Activated CD4-positive, alpha-beta T cell treated with anti-CD3 and anti-CD28 coated beads for 36 hours (primary cell): ENCODE data around the gene PLCB2. TPM values are rescaled to one million over a fixed set of nuclear protein-coding genes. Genes with fewer than 3 reads are reported as not detected.

Source experiments
- ATAC-seq: fragments of 200-7000 bp; cut with Tn5 transposase; one replicate; pipeline ENCODE4 v1.10.0; 2021; ENCODE audit warnings: mild to moderate bottlenecking, moderate library complexity
- CTCF ChIA-PET: fragments of 350-600 bp; sonication (Branson Sonifier 250); formaldehyde crosslinking; loops from one replicate; lab custom pipeline; 2021; ENCODE audit warnings: antibody characterized with exemption; lab: Charles Lee
- POLR2A ChIA-PET: fragments of 350-600 bp; sonication (Branson Sonifier 250); formaldehyde crosslinking; loops from one replicate; lab custom pipeline; 2021; ENCODE audit warnings: antibody characterized with exemption, inconsistent platforms; lab: Charles Lee
- DNase-seq: peaks from one replicate; pipeline ENCODE4 v3.0.0-alpha.2; 2020
- H3K27ac Mint-ChIP-seq: one replicate; pipeline ENCODE4 v1.8.0; 2021; ENCODE audit warnings: mixed read lengths
- H3K27me3 Mint-ChIP-seq: one replicate; pipeline ENCODE4 v1.8.0; 2021; ENCODE audit warnings: mixed read lengths
- H3K36me3 Mint-ChIP-seq: one replicate; pipeline ENCODE4 v1.8.0; 2021; ENCODE audit warnings: low read depth, mixed read lengths
- H3K4me1 Mint-ChIP-seq: one replicate; pipeline ENCODE4 v1.8.0; 2021; ENCODE audit warnings: mixed read lengths
- H3K4me3 Mint-ChIP-seq: one replicate; pipeline ENCODE4 v1.8.0; 2021; ENCODE audit warnings: mild to moderate bottlenecking, moderate library complexity, mixed read lengths
- H3K9me3 Mint-ChIP-seq: one replicate; pipeline ENCODE4 v1.8.0; 2021; ENCODE audit warnings: low read depth, mixed read lengths
- intact Hi-C, 2 experiments: fragments of 100-400 bp; cut with DNase I in 1 of 2; cut with micrococcal nuclease in 1 of 2; formaldehyde crosslinking; loops; one replicate each; pipeline versions ENCODE4 v1.14.2 to v1.15.1; 2022 to 2024; cut with DNase I, micrococcal nuclease
- total RNA-seq, 2 experiments: library from RNA; stranded (reverse); gene quantifications; one replicate each; pipeline ENCODE4 v1.2.3, GENCODE V29; 2021

Gene PLCB2
- total RNA-seq, 2 experiments from 2014 or later = 67.9 to 86.8 TPM

DNA sequence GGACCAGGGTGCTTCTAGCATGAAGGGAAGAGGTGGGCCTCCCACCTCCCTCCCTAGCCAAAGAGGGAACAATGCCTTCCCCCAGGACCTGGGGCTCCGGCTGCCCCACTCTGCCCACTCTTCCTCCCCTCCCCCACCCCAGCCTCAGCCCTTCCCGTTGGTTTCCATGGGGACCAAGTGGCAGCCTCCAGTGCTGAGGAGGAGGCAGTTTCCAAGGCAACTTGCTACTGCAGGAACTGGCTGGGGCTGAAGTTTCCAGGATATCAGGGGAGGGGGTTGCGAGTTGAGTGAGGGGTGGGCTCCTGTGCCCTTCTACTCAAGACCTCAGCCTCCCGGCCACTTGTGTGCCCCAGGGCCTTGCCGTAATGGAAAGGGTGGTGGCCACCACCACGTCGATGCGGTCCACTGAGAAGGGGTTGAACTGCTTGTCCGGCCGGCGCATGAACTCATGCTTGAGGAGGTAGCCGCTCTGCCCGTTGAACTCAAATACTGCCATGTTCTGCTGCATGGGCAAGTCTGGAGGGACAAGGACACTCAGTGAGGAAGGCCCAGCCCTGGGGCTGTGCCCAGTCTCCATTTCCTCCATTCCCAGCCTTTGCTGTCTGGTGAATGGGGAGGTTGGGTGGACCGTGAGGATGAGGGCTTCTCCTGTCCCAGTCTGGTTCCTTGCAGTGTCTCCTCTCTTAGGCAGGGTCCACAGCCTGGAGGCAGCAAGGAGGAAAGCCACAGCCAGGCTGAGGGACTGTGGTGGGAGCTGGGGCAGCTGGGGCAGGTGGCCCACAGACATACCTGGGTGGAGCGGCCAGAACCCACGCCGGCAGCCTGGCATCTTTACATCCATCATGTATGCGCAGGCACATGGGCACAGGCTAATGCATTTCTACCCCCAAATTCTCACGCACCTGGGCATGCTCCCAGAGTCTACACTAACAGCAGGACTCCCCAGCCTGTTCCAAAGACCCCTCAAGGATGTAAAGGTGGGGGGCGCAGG is 13.5 kb downstream of the PLCB2 start:
- Mint-ChIP-seq H3K27me3 (no peaks in the 10 kb centered on the region), H3K9me3 (no peaks in the 10 kb centered on the region), H3K4me1 (no peaks in the 10 kb centered on the region), H3K36me3 (peaks cover 9% of the 10 kb centered on the region), H3K27ac (no peak overlapping the region), H3K4me3 (no peak overlapping the region)
- intact Hi-C loops = no loop called here
- ChIA-PET CTCF (interaction anchor here (0.5 to 1.7 kb wide), 6 partner anchors 13 to 247 kb away, joined by 3 to 8 read pairs (median 5); partner anchors contain the start of gene PLCB2), POLR2A (no interaction called here)
- no peak for ATAC-seq
- no peak for DNase-seq

DNA sequence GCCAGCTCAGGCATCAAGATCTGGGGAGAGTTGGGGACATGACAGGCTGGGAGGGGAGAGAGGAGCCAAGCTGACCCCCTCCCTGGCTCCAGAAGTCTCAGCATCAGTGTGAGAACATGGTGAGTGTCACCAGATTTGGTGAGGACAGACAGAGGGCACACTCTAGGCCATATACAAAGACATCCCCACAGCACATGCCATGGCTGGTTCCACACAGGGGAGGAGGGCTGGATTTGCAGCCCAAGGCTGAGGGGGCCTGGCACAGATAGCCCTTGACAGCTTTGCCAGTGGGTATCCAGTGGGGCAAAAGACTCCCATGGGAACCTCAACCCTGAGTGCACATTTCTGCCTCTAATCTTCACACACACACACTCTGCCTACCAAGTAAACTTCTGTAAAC is 14.7 kb downstream of the PLCB2 start:
- Mint-ChIP-seq H3K9me3 (no peaks in the 10 kb centered on the region), H3K27me3 (no peaks in the 10 kb centered on the region), H3K36me3 (peaks cover 5% of the 10 kb centered on the region), H3K27ac (no peak overlapping the region), H3K4me3 (no peak overlapping the region), H3K4me1 (no peaks in the 10 kb centered on the region)
- ChIA-PET POLR2A (no interaction called here), CTCF (interaction anchor here (0.5 to 1.7 kb wide), 8 partner anchors 8 to 494 kb away, joined by 3 to 6 read pairs (median 3); no protein-coding TSS in a partner anchor)
- intact Hi-C loops = no loop called here
- ATAC-seq = no peak
- no peak for DNase-seq

DNA sequence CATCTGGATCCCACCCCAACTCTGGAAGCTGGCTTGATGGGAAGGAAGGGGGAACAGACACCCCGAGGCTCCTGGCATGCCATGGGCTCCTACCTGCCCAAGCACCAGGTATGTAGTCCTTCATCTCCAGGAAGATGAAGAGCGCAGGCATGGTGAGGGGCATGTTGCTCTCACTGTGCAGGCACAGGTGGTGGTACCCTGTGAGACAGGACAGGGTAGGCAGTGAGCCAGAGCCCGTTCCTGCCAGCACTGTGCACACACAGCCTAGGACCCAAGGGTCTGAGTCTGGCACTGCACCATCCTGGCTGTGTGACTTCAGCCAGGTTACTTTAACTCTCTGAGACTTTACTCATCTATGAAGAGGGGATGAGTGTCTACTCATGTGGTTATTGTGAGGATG is 15.5 kb downstream of the PLCB2 start:
- H3K27ac Mint-ChIP-seq = no peak overlapping the region

DNA sequence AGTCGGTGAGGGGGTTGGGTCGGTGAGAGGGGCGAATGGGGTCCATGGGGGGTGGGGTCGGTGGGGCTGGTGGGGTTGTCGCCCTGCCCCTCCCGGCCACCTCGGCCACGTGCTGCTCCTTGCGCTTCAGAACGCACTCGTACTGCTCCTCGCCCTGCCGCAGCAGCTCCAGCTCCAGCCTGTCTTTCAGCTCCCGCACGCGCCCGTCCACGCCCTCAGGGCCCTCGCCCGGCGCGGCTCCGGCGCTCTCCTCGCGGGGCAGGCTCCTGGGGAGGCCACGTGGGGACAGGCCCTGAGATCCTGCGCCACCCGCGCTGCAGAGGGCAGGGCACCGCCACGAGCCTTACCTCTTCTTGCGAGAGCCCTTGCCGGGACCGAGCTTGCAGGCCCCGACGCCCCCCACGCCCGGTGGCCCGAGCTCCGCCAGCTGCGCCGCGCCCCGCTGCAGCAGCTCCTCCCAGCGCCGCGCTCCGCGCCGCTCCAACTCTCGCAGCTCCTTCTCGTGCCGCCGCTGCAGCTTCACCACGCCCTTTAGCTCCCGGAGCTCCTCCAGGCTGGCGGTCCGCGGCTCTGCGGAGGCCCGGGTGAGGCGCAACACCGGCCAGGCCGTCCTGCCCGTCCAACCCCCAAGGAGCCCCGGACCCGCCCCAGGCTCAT is 16.7 kb downstream of the PLCB2 start:
- H3K9me3 Mint-ChIP-seq = no peaks in the 10 kb centered on the region
- ChIA-PET POLR2A (no interaction called here), CTCF (interaction anchor here (0.6 to 2.6 kb wide), 6 partner anchors 11 to 256 kb away, joined by 3 to 9 read pairs (median 4); no protein-coding TSS in a partner anchor)
- H3K27ac Mint-ChIP-seq = no peak overlapping the region
- no peak overlapping the region for H3K4me3 Mint-ChIP-seq
- DNase-seq (no peak), ATAC-seq (no peak)
- H3K27me3 Mint-ChIP-seq = no peaks in the 10 kb centered on the region
- peaks cover 3% of the 10 kb centered on the region for H3K36me3 Mint-ChIP-seq
- no peaks in the 10 kb centered on the region for H3K4me1 Mint-ChIP-seq
- intact Hi-C loops = no loop called here

More for the DNA sequence above, 15.5 kb downstream of the PLCB2 start:
- Mint-ChIP-seq H3K36me3 (peaks cover 5% of the 10 kb centered on the region), H3K9me3 (no peaks in the 10 kb centered on the region), H3K4me1 (no peaks in the 10 kb centered on the region), H3K27me3 (no peaks in the 10 kb centered on the region), H3K4me3 (no peak overlapping the region)
- DNase-seq (no peak), ATAC-seq (no peak)
- intact Hi-C loops = no loop called here
- CTCF ChIA-PET = interaction anchor here (0.9 to 2.6 kb wide), 4 partner anchors 13 to 17 kb away, joined by 3 to 9 read pairs (median 6); no protein-coding TSS in a partner anchor
- POLR2A ChIA-PET = no interaction called here

DNA sequence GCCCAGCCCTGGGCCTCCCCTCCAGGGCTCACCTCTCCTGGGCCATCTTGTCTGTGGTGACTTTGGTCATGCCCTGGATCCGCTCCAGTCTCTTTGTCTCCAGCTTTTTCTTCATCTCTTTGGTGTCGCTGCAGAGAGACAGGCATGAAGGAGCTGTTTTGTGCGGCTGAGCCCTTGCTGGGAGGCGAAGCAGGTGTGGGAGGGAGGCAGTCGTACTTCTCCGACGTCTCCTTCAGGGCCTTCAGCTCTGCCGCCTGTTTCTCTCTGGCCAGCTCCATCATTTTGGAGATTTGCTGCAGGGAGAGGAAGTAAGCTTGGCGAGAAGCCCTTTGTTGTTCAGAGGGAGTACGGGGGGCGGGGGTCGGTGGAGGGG is 17.2 kb downstream of the PLCB2 start:
- no peaks in the 10 kb centered on the region for H3K27me3 Mint-ChIP-seq
- DNase-seq (no peak), ATAC-seq (no peak)
- no peaks in the 10 kb centered on the region for H3K9me3 Mint-ChIP-seq
- H3K36me3 Mint-ChIP-seq = peaks cover 3% of the 10 kb centered on the region
- no peak overlapping the region for H3K27ac Mint-ChIP-seq
- peaks cover 3% of the 10 kb centered on the region for H3K4me1 Mint-ChIP-seq
- H3K4me3 Mint-ChIP-seq = no peak overlapping the region
- intact Hi-C loops = no loop called here
- ChIA-PET CTCF (interaction anchor here (0.8 to 2.6 kb wide), 4 partner anchors 10 to 239 kb away, joined by 3 to 9 read pairs (median 6); no protein-coding TSS in a partner anchor), POLR2A (no interaction called here)

DNA sequence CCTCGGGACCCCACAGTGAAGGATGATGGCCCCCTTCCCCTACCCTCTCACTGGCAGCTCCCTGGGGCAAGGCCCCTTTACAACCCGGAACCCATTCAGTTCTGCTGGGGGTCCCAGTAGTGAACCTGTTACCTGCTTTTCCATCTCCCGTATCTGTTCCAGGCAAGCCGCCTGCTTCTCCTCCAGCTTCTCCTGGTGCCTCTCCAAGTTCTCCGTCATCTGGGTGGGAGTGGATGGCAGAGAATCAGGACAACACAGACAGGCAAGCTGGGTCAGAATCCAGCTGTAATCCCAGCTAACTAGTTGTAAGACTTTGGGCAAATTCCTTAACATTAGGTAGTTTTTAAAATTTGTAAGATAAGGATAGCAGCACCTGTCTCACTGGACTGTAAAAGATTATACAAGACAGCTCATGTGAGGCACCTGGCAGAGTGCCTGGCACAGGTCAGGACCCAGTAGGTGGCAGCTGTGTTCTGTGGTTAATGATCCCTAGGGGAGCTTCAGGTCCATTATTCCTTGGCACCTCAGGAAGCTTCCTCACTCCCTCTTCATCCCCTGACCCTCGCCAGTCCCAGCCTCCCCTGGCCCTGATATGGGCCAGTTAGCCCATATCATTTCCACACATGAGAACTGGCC is 18.5 kb downstream of the PLCB2 start:
- Mint-ChIP-seq H3K36me3 (peaks cover 2% of the 10 kb centered on the region), H3K4me1 (peaks cover 4% of the 10 kb centered on the region), H3K9me3 (no peaks in the 10 kb centered on the region), H3K27ac (no peak overlapping the region), H3K27me3 (no peaks in the 10 kb centered on the region), H3K4me3 (no peak overlapping the region)
- intact Hi-C loops = no loop called here
- ChIA-PET CTCF (interaction anchor here (0.6 to 2.6 kb wide), 10 partner anchors 9 to 173 kb away, joined by 3 to 14 read pairs (median 6); partner anchors contain the start of gene PLCB2), POLR2A (interaction anchor here (1.4 kb wide), 1 partner anchor 18 kb away, joined by 5 read pairs; the partner anchor contains the start of gene PLCB2)
- ATAC-seq (no peak), DNase-seq (no peak)

DNA sequence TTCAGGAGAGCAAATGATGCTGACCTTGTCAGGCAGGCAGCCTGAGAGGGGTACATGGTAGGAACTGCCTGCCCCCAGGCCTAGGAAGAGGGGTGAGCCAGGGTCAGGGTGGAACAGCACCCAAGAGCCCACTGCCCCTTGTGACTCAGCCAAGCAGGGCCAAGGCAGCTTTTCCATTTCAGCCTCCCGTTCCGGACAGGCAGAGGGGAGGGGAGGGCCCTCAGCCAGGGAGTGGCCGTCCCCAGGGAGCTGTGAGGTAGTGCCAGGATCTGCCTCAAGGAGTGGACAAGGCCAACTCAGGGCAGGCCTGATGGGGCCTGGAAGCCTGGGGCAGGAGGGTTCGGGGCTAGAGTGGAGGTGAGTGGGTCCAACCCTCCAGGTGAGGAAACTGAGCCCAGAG is 19.8 kb downstream of the PLCB2 start:
- Mint-ChIP-seq H3K27me3 (peaks cover 7% of the 10 kb centered on the region), H3K9me3 (no peaks in the 10 kb centered on the region), H3K27ac (no peak overlapping the region), H3K36me3 (no peaks in the 10 kb centered on the region), H3K4me1 (peaks cover 4% of the 10 kb centered on the region), H3K4me3 (no peak overlapping the region)
- ATAC-seq (no peak), DNase-seq (no peak)
- ChIA-PET POLR2A (no interaction called here), CTCF (interaction anchor here (0.8 to 5.7 kb wide), 6 partner anchors 9 to 49 kb away, joined by 3 to 30 read pairs (median 8); partner anchors contain the start of gene PLCB2)
- intact Hi-C loops = no loop called here

DNA sequence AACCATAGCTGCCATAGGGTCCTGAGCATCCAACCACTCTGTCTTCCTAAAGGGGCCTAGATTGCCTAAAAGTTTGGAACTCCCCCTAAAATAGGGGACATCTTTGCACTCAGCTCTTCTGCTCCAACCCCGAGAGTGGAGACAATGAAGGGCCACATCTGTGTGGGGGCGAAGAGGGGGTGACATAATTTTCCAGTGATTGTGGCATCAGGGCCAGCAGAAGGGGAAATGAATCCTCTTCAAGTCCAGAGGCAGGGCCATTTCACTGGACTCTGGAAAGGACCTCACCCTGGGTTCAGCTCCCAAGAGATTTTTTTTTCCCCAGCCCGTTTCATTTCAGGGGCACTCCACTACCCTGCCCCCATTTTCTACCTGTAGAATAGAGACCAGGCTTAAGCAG is 20.2 kb downstream of the PLCB2 start:
- Mint-ChIP-seq H3K9me3 (no peaks in the 10 kb centered on the region), H3K36me3 (no peaks in the 10 kb centered on the region), H3K27ac (no peak overlapping the region), H3K4me3 (no peak overlapping the region), H3K27me3 (peaks cover 7% of the 10 kb centered on the region), H3K4me1 (peaks cover 4% of the 10 kb centered on the region)
- intact Hi-C loops = no loop called here
- CTCF ChIA-PET = interaction anchor here (0.8 to 5.7 kb wide), 4 partner anchors 8 to 21 kb away, joined by 3 to 30 read pairs (median 10); partner anchors contain the start of gene PLCB2
- DNase-seq (no peak), ATAC-seq (no peak)
- POLR2A ChIA-PET = interaction anchor here (0.6 kb wide), 1 partner anchor 21 kb away, joined by 5 read pairs; no protein-coding TSS in a partner anchor

DNA sequence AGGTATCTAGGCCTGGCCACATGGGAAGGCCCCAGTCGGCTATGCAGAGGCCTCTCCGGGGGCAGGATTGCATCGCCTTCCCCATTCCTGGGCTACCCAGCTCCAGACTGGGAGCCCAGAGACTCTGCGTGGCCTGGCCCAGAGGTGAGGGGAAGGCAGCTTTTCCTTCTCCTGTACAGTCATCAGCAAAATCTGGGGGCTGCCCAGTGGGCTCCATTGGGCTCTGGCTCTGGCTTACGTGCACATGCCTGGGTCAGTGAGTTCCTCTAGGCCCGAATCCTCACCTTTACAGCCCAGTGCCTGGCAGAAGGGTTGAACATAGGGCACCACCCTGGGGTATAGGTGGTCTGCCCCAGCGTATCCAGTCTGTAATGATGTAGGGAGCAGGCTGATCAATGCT is 20.9 kb downstream of the PLCB2 start:
- H3K27ac Mint-ChIP-seq = no peak overlapping the region
- no peak for DNase-seq
- H3K36me3 Mint-ChIP-seq = no peaks in the 10 kb centered on the region
- no peaks in the 10 kb centered on the region for H3K9me3 Mint-ChIP-seq
- peaks cover 4% of the 10 kb centered on the region for H3K4me1 Mint-ChIP-seq
- H3K4me3 Mint-ChIP-seq = no peak overlapping the region
- intact Hi-C loops = no loop called here
- peaks cover 7% of the 10 kb centered on the region for H3K27me3 Mint-ChIP-seq
- ChIA-PET CTCF (interaction anchor here (5.7 kb wide), 1 partner anchor 21 kb away, joined by 30 read pairs; the partner anchor contains the start of gene PLCB2), POLR2A (interaction anchor here (0.6 kb wide), 1 partner anchor 22 kb away, joined by 5 read pairs; no protein-coding TSS in a partner anchor)
- no peak for ATAC-seq

DNA sequence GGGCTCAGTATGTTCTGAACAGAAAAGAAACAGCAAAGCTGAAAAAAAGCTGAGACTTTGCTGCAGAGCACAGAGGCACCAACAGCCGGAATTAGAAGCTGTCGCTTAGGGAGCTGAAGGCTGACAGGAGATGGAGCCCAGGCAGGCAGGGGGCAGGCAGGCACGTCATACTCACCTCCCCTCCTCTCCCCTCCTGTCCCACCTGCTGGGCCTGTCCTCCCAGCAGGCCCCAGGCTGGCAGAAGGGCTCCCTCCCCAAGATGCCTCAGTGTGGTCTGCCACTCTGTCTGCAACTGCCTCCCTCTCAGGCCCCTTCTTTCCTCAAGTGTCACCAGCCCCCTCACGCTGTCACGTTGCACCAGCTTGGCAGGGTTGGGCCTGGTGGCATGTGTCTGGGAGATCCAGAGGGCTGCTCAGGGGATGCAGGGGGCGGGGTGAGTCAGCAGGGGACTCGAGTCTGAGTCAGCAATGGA is 21.6 kb downstream of the PLCB2 start:
- Mint-ChIP-seq H3K9me3 (no peaks in the 10 kb centered on the region), H3K27me3 (peaks cover 9% of the 10 kb centered on the region), H3K36me3 (no peaks in the 10 kb centered on the region), H3K4me3 (no peak overlapping the region), H3K27ac (no peak overlapping the region), H3K4me1 (peaks cover 4% of the 10 kb centered on the region)
- CTCF ChIA-PET = interaction anchor here (0.5 to 5.7 kb wide), 5 partner anchors 11 to 72 kb away, joined by 3 to 30 read pairs (median 5); partner anchors contain the start of gene PLCB2
- DNase-seq = no peak
- POLR2A ChIA-PET = no interaction called here
- intact Hi-C loops = no loop called here
- ATAC-seq = no peak
